Panc1 (cell line): ENCODE measurements around the gene MAST4. TPM values are rescaled to one million over a fixed set of nuclear protein-coding genes. Genes with fewer than 3 reads are reported as not detected.

ENCODE experiments used
- ATAC-seq: fragments of 200-7000 bp; cut with Tn5 transposase; 2 replicates; pipeline ENCODE4 v1.9.1; 2020; ENCODE audit warnings: mild to moderate bottlenecking, moderate library complexity
- BruUV-seq: library from RNA; stranded (reverse); fragments of 400-500 nt; replicated peaks from 2 replicates; lab custom pipeline; 2021; lab: Mats Ljungman, UMichigan
- CTCF ChIA-PET: fragments of 300-600 bp; sonication (Branson Sonifier 250); formaldehyde crosslinking; loops from one replicate; lab custom pipeline; 2022; ENCODE audit warnings: antibody characterized with exemption; lab: Charles Lee
- POLR2A ChIA-PET: fragments of 300-600 bp; sonication (Branson Sonifier 250); formaldehyde crosslinking; loops from one replicate; lab custom pipeline; 2022; ENCODE audit warnings: antibody characterized with exemption; lab: Charles Lee
- DNase-seq: peaks from one replicate; pipeline ENCODE4 v3.0.0-alpha.2; 2010; ENCODE audit warnings: low read depth, low spot score
- H3K27ac ChIP-seq: 2 replicates; pipeline ENCODE4 v1.5.1; 2011; ENCODE audit warnings: mild to moderate bottlenecking, low read length, inconsistent platforms
- H3K27me3 ChIP-seq: fragments of 200-500 bp; sonication (Bioruptor generic); 2 replicates; pipeline ENCODE4 v1.6.0; 2014; ENCODE audit warnings: low read length, inconsistent platforms; ENCODE audit not compliant: control insufficient read depth, insufficient read depth
- H3K36me3 ChIP-seq: fragments of 200-500 bp; sonication (Bioruptor generic); 2 replicates; pipeline ENCODE4 v1.5.1; 2014; ENCODE audit warnings: inconsistent platforms, mild to moderate bottlenecking, low read length, moderate library complexity; ENCODE audit not compliant: control insufficient read depth, insufficient read depth
- H3K4me1 ChIP-seq: 2 replicates; pipeline ENCODE4 v1.5.1; 2011; ENCODE audit warnings: inconsistent platforms, mild to moderate bottlenecking, low read length, moderate library complexity; ENCODE audit not compliant: control insufficient read depth, insufficient read depth
- H3K4me3 ChIP-seq, 2 experiments: 2 replicates each; pipeline ENCODE4 v1.5.1; 2011 to 2012; ENCODE audit warnings: low read depth in 2 of 2, low read length in 2 of 2, mild to moderate bottlenecking in 2 of 2, inconsistent platforms in 1 of 2, moderate library complexity in 1 of 2
- H3K9me3 ChIP-seq: fragments of 200-500 bp; sonication (Bioruptor generic); 2 replicates; pipeline ENCODE4 v1.5.1; 2014; ENCODE audit warnings: low read depth, mild to moderate bottlenecking, inconsistent platforms, low read length, moderate library complexity; ENCODE audit not compliant: control insufficient read depth, insufficient read depth
- CTCF ChIP-seq: fragments of 450-650 bp; IDR thresholded peaks from 2 replicates; pipeline ENCODE4 v1.5.1; 2017; ENCODE audit warnings: mild to moderate bottlenecking
- POLR2AphosphoS5 ChIP-seq: IDR thresholded peaks from 2 replicates; pipeline ENCODE4 v1.6.1; 2012; ENCODE audit warnings: mild to moderate bottlenecking, low read depth, low read length, moderate library complexity
- REST ChIP-seq, 2 experiments: IDR thresholded peaks; 2 replicates each; pipeline ENCODE4 v1.6.1; 2011 to 2012; ENCODE audit warnings: low read depth in 2 of 2, control low read depth in 1 of 2, low read length in 1 of 2, mild to moderate bottlenecking in 1 of 2, moderate library complexity in 1 of 2; ENCODE audit not compliant: insufficient read depth in 1 of 2
- SIN3A ChIP-seq: IDR thresholded peaks from 2 replicates; pipeline ENCODE4 v1.6.1; 2012; ENCODE audit warnings: low read depth, mild to moderate bottlenecking, low read length, moderate library complexity, borderline replicate concordance; ENCODE audit not compliant: insufficient read depth
- TCF7L2 ChIP-seq: IDR thresholded peaks from 2 replicates; pipeline ENCODE4 v1.6.1; 2011; ENCODE audit warnings: mild to moderate bottlenecking, low read depth, low read length, inconsistent platforms
- in situ Hi-C: cut with HindIII; loops from 2 replicates; pipeline ENCODE4 v1.10.0; 2016; ENCODE audit warnings: low sequenced_read_pairs, low pct_unique_long_range_greater_than_20kb
- intact Hi-C: fragments of 100-400 bp; cut with micrococcal nuclease; formaldehyde crosslinking; loops from one replicate; pipeline ENCODE4 v1.10.0; 2022; ENCODE audit not compliant: unreplicated experiment
- total RNA-seq: library from RNA; stranded (reverse); gene quantifications from one replicate; pipeline ENCODE4 v1.2.1, GENCODE V29; 2021; ENCODE audit not compliant: unreplicated experiment

The MAST4 gene
- total RNA-seq, 1 experiment from 2014 or later = 1.8 TPM

- Histone ChIP-seq H3K27me3 (no peaks in the 10 kb centered on the region), H3K9me3 (no peaks in the 10 kb centered on the region), H3K4me1 (no peaks in the 10 kb centered on the region), H3K4me3 (no peak overlapping the region), H3K27ac (no peak overlapping the region), H3K36me3 (no peaks in the 10 kb centered on the region)
- TF ChIP-seq SIN3A (no peak), POLR2AphosphoS5 (no peak), REST (IDR thresholded peaks at IDR 0.05; ENCODE audit: insufficient read depth in 1 of 2, low read depth in 2 of 2, low read length in 1 of 2) (no peak), CTCF (no peak), TCF7L2 (no peak)
- ChIA-PET POLR2A (interaction anchor here (0.7 kb wide), 1 partner anchor 877 kb away, joined by 6 read pairs; no protein-coding TSS in a partner anchor), CTCF (no interaction called here)
- intact Hi-C loops = no loop called here
- in situ Hi-C loops = no loop called here
- no TSS peak for BruUV-seq
- DNase-seq = no peak
- ATAC-seq = no peak
Observed at GRCh38 chr5:67050635-67051034, 454.4 kb downstream of the MAST4 start.

GRCh38 chr5:67051164-67051563 lies 455.0 kb downstream of the MAST4 start:
- Histone ChIP-seq H3K27me3 (no peaks in the 10 kb centered on the region), H3K27ac (no peak overlapping the region), H3K4me1 (no peaks in the 10 kb centered on the region), H3K9me3 (no peaks in the 10 kb centered on the region), H3K4me3 (no peak overlapping the region), H3K36me3 (no peaks in the 10 kb centered on the region)
- intact Hi-C loops (no loop called here), in situ Hi-C loops (no loop called here)
- ATAC-seq (no peak), DNase-seq (no peak)
- ChIA-PET CTCF (no interaction called here), POLR2A (interaction anchor here (0.7 kb wide), 1 partner anchor 877 kb away, joined by 6 read pairs; no protein-coding TSS in a partner anchor)
- TF ChIP-seq SIN3A (no peak), REST (IDR thresholded peaks at IDR 0.05; ENCODE audit: insufficient read depth in 1 of 2, low read depth in 2 of 2, low read length in 1 of 2) (no peak), CTCF (no peak), TCF7L2 (no peak), POLR2AphosphoS5 (no peak)
- no TSS peak for BruUV-seq
